SU-DHL-6 (cell line): ENCODE measurements around the gene LMBRD2.
"Not testable (repeated sequence)": the region's sequence is repeated elsewhere in the genome, so short reads cannot be mapped to it uniquely, and the experiment has no call there.

Experiments
- H2AFZ ChIP-seq: fragments of 200-600 bp; sonication (generic); 2 replicates; pipeline ENCODE4 v1.6.1; 2014; ENCODE audit warnings: low read depth, mild to moderate bottlenecking, moderate library complexity, mixed read lengths, antibody characterized with exemption, low read length; ENCODE audit not compliant: severe bottlenecking
- H3F3A ChIP-seq: fragments of 200-600 bp; shearing (Covaris generic); 2 replicates; pipeline ENCODE4 v1.6.0; 2016; ENCODE audit warnings: antibody characterized with exemption, mild to moderate bottlenecking; ENCODE audit not compliant: insufficient read depth
- H3K27ac ChIP-seq: fragments of 200-600 bp; sonication (generic); 2 replicates; pipeline ENCODE4 v1.5.1; 2016; ENCODE audit warnings: low read depth, mild to moderate bottlenecking, low read length, moderate library complexity, mixed read lengths
- H3K27me3 ChIP-seq: fragments of 200-600 bp; sonication (generic), shearing (Covaris generic); 2 replicates; pipeline ENCODE4 v1.6.0; 2014; ENCODE audit warnings: mild to moderate bottlenecking, low read length
- H3K36me3 ChIP-seq: fragments of 200-600 bp; sonication (generic); 2 replicates; pipeline ENCODE4 v1.6.1; 2014; ENCODE audit warnings: mild to moderate bottlenecking, low read length, mixed read lengths
- H3K4me2 ChIP-seq: fragments of 300-600, 200-600 bp; shearing (Covaris generic), sonication (generic); 2 replicates; pipeline ENCODE4 v1.6.0; 2014; ENCODE audit warnings: low read length, low read depth, mild to moderate bottlenecking; ENCODE audit not compliant: poor library complexity, severe bottlenecking
- H3K4me3 ChIP-seq: fragments of 200-600 bp; sonication (generic); 2 replicates; pipeline ENCODE4 v1.5.1; 2014; ENCODE audit warnings: antibody characterized with exemption, low read length, mild to moderate bottlenecking, mixed read lengths; ENCODE audit not compliant: insufficient read depth, poor library complexity, severe bottlenecking
- H3K79me2 ChIP-seq: fragments of 200-600 bp; sonication (generic); 2 replicates; pipeline ENCODE4 v1.6.1; 2014; ENCODE audit warnings: mild to moderate bottlenecking, low read length, moderate library complexity; ENCODE audit not compliant: insufficient read depth
- H3K9ac ChIP-seq: fragments of 200-600 bp; sonication (generic); 2 replicates; pipeline ENCODE4 v1.7.0; 2014; ENCODE audit warnings: mild to moderate bottlenecking, low read length
- H3K9me2 ChIP-seq: fragments of 200-600 bp; sonication (generic); replicated peaks from 2 replicates; pipeline ENCODE4 v1.6.1; 2014; ENCODE audit warnings: low read length; ENCODE audit not compliant: insufficient read depth
- H3K9me3 ChIP-seq: fragments of 200-600 bp; sonication (generic); 2 replicates; pipeline ENCODE4 v1.6.1; 2014; ENCODE audit warnings: low read length, mixed read lengths; ENCODE audit not compliant: insufficient read depth
- H4K20me1 ChIP-seq: fragments of 200-600 bp; sonication (generic); 2 replicates; pipeline ENCODE4 v1.6.1; 2014; ENCODE audit warnings: low read depth, mild to moderate bottlenecking, antibody characterized with exemption, low read length, moderate library complexity, mixed read lengths
- EZH2phosphoT487 ChIP-seq: fragments of 200-600 bp; sonication (generic), shearing (Covaris generic); conservative IDR thresholded peaks from 2 replicates; pipeline ENCODE4 v1.6.1; 2018; ENCODE audit warnings: mild to moderate bottlenecking, antibody characterized with exemption, low read length, moderate library complexity, mixed read lengths
- TF ChIP-seq, protein P1 (sequence below): fragments of 200-600 bp; sonication (generic); IDR thresholded peaks from one replicate; pipeline ENCODE4 v1.5.1; 2017; ENCODE audit warnings: antibody characterized with exemption, mild to moderate bottlenecking, low read length, moderate library complexity; ENCODE audit not compliant: insufficient read depth, poor library complexity, severe bottlenecking

Gene LMBRD2

DNA sequence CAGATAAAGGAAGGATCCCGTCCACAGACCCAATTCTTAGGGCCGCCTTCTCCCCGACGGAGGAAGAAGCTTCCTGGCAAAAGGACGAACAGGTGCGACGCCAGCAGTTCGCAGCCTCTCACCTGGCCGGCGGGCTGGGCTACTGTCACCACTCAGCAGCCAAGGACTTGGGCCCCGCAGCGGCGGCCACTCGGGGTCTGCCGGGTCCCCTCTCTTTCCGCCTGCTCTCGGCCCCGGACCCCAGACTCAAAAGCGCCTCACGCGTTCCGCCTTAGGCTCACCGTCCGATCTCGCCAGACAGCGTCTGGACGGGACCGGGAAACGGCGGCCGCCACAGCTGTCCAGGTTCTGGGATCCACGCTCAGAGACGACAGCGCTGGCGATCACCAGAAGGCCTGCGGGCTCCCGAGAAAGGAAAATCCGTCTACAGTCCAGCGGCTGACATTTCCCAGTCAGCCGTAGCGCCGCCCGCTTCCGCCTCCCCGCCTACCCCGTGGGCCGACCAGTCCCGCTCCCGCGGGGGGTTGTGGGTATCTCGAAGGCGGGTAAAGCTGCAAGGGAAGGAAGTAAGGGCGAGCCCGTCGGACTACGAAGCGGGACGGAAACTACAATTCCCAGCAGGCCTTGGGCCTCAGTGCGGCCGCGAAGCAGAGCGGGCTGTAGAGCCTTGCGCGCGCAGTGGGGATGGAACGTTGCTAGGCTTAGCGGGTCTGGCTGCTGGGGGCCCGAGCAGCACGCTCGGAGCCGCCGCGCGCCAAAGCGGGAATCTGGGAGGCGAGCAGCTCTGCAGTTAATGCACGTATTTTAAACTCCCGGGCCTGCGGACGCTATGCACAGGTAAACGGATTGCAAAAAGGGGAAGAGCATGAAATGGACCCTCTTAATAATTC is at the start of gene LMBRD2, which contains the start of gene SKP2:
LMBRD2 (minus strand) TSS at position 454 of the 890 bp plus-strand sequence. CDS start 8,538 bp downstream, outside the sequence.
SKP2 (plus strand) TSS at position 678 of the 890 bp plus-strand sequence; CDS start at position 830, 152 bp downstream.
- Histone ChIP-seq H2AFZ (peak within 1 kb of the TSS; percentile 54), H3K4me3 (peak within 1 kb of the TSS; percentile 79), H3K27me3 (no peaks in the 10 kb centered on the region), H3K9me2 (no peaks in the 10 kb centered on the region), H3K27ac (peak within 1 kb of the TSS; percentile 60), H4K20me1 (no peaks in the 10 kb centered on the region), H3F3A (no peaks in the 10 kb centered on the region), H3K36me3 (peaks cover 8% of the 10 kb centered on the region; the same call in 1 of the 2 replicates), H3K4me2 (peak within 1 kb of the TSS; percentile 81), H3K79me2 (peaks cover 93% of the 10 kb centered on the region), H3K9me3 (no peaks in the 10 kb centered on the region), H3K9ac (peak within 1 kb of the TSS; percentile 74)
- no peak for TF ChIP-seq EZH2phosphoT487
- TF ChIP-seq, protein P1, sequence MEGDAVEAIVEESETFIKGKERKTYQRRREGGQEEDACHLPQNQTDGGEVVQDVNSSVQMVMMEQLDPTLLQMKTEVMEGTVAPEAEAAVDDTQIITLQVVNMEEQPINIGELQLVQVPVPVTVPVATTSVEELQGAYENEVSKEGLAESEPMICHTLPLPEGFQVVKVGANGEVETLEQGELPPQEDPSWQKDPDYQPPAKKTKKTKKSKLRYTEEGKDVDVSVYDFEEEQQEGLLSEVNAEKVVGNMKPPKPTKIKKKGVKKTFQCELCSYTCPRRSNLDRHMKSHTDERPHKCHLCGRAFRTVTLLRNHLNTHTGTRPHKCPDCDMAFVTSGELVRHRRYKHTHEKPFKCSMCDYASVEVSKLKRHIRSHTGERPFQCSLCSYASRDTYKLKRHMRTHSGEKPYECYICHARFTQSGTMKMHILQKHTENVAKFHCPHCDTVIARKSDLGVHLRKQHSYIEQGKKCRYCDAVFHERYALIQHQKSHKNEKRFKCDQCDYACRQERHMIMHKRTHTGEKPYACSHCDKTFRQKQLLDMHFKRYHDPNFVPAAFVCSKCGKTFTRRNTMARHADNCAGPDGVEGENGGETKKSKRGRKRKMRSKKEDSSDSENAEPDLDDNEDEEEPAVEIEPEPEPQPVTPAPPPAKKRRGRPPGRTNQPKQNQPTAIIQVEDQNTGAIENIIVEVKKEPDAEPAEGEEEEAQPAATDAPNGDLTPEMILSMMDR = no peak

DNA sequence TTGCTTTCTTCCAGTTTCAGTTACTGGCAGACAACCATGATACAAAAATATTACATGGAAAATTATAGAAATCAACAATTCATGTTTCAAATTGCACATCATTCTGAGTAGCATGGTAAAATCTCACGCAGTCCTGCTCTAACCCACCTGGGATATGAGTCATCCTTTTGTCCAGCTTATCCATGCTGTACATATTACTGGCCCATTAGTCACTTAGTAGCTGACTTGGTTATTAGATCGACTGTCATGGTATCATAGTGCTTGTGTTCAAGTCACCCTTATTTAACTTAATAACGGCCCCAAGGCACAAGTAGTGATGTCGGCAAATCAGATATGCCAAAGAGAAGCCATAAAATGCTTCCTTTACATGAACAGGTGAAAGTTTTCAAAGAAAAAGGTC is 48.8 kb upstream of the LMBRD2 start:
- Histone ChIP-seq H3K4me2 (no peak overlapping the region), H3K36me3 (no peaks in the 10 kb centered on the region), H3K9ac (no peak overlapping the region), H2AFZ (no peak overlapping the region), H4K20me1 (no peaks in the 10 kb centered on the region), H3K79me2 (no peaks in the 10 kb centered on the region), H3K27me3 (no peaks in the 10 kb centered on the region), H3F3A (no peaks in the 10 kb centered on the region), H3K27ac (no peak overlapping the region), H3K9me2 (no peaks in the 10 kb centered on the region), H3K9me3 (no peaks in the 10 kb centered on the region), H3K4me3 (no peak overlapping the region)
- TF ChIP-seq, protein P1 = no peak
- no peak for TF ChIP-seq EZH2phosphoT487

DNA sequence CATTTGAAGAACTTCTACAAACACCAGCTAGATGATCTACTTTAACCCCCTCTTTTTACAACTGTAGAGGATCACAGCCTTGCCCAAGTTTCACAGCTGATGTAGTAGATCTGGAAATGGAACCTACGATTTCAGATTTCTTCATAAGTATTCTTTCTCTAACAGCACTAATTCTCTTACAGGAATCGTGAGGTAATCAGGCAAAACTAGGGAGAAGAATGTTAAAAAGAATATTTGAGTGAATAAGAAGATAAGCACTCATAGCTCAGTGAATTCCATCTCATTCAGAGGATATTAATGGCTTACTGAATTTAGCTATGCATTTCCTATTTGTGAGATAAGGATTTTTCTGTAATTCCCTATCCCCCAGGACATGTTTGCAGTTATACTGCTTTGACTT is 47.9 kb upstream of the LMBRD2 start:
- Histone ChIP-seq H3K36me3 (0 out of 2 replicates have a peak, but pooled peaks cover 3% of the 10 kb centered on the region), H2AFZ (no peak overlapping the region), H3K9me2 (no peaks in the 10 kb centered on the region), H4K20me1 (no peaks in the 10 kb centered on the region), H3K9ac (no peak overlapping the region), H3F3A (no peaks in the 10 kb centered on the region; the same call in 1 of the 2 replicates), H3K4me2 (no peak overlapping the region), H3K79me2 (no peaks in the 10 kb centered on the region), H3K27ac (no peak overlapping the region), H3K27me3 (no peaks in the 10 kb centered on the region), H3K4me3 (no peak overlapping the region), H3K9me3 (no peaks in the 10 kb centered on the region)
- TF ChIP-seq, protein P1 = no peak
- no peak for TF ChIP-seq EZH2phosphoT487

DNA sequence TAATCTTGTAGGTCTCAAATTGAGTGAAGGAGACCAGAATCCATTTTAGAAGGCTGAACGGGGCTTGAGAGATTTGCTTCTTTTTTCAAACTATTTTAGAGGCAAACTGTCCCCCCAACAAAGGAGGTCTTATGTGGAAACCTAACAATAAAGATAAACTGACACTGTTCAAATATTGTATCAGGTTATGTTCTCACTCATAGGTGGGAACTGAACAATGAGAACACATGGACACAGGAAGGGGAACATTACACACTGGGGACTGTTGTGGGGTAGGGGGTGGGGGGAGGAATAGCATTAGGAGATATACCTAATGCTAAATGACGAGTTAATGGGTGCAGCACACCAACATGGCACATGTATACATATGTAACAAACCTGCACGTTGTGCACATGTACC is 47.1 kb upstream of the LMBRD2 start:
- H3K4me2 ChIP-seq, H4K20me1 ChIP-seq, H3K9me3 ChIP-seq, H3K9me2 ChIP-seq, H2AFZ ChIP-seq, H3K27me3 ChIP-seq, H3K36me3 ChIP-seq, H3K27ac ChIP-seq, H3K4me3 ChIP-seq, H3F3A ChIP-seq, H3K9ac ChIP-seq, H3K79me2 ChIP-seq: not testable (repeated sequence)
